ENCODE data around the gene SOD3. TPM values are rescaled to one million over a fixed set of nuclear protein-coding genes. Genes with fewer than 3 reads are reported as not detected.

Gene SOD3
- not detected in 2 replicates for total RNA-seq (2014; rRNA removed)
- polyA plus RNA-seq (2012) = 0.32 TPM

- peak; percentile 22 for DNase-seq (ENCODE audit: low read depth)
Measured at GRCh38 chr4:24794916-24795665, at the start of gene SOD3. TSS of gene SOD3 (plus strand) at chr4:24795573. CDS start at chr4:24799522, 3,949 bp downstream.

- DNase-seq (ENCODE audit: low read depth) = no peak
Measured at GRCh38 chr4:24747234-24747975, 48.0 kb upstream of the SOD3 start.

- DNase-seq (ENCODE audit: low read depth) = no peak
Measured at GRCh38 chr4:24748023-24748422, 47.4 kb upstream of the SOD3 start.

GRCh38 chr4:24748758-24749350 is 46.5 kb upstream of the SOD3 start:
- DNase-seq (ENCODE audit: low read depth) = no peak

- DNase-seq (ENCODE audit: low read depth) = no peak
Measured at GRCh38 chr4:24750106-24750505, 45.3 kb upstream of the SOD3 start.

- DNase-seq (ENCODE audit: low read depth) = no peak
Measured at GRCh38 chr4:24751926-24752539, 43.3 kb upstream of the SOD3 start.

- DNase-seq (ENCODE audit: low read depth) = no peak
Measured at GRCh38 chr4:24753519-24753918, 41.9 kb upstream of the SOD3 start.

- no peak for DNase-seq (ENCODE audit: low read depth)
Measured at GRCh38 chr4:24754571-24754970, 40.8 kb upstream of the SOD3 start.

GRCh38 chr4:24763631-24764297 is 31.6 kb upstream of the SOD3 start:
- DNase-seq (ENCODE audit: low read depth) = peak; percentile 24

- DNase-seq (ENCODE audit: low read depth) = no peak
Measured at GRCh38 chr4:24764345-24764744, 31.0 kb upstream of the SOD3 start.

- DNase-seq (ENCODE audit: low read depth) = no peak
Measured at GRCh38 chr4:24765376-24765988, 29.9 kb upstream of the SOD3 start.

- DNase-seq (ENCODE audit: low read depth) = no peak
Measured at GRCh38 chr4:24768006-24768405, 27.4 kb upstream of the SOD3 start.

- DNase-seq (ENCODE audit: low read depth) = no peak
Measured at GRCh38 chr4:24768604-24769003, 26.8 kb upstream of the SOD3 start.

GRCh38 chr4:24769571-24769970 is 25.8 kb upstream of the SOD3 start:
- DNase-seq (ENCODE audit: low read depth) = no peak

GRCh38 chr4:24770032-24770584 is 25.3 kb upstream of the SOD3 start:
- DNase-seq (ENCODE audit: low read depth) = peak; percentile 94

GRCh38 chr4:24770667-24771066 is 24.7 kb upstream of the SOD3 start:
- DNase-seq (ENCODE audit: low read depth) = no peak

- peak; percentile 66 for DNase-seq (ENCODE audit: low read depth)
Measured at GRCh38 chr4:24771241-24771640, 24.1 kb upstream of the SOD3 start.

- no peak for DNase-seq (ENCODE audit: low read depth)
Measured at GRCh38 chr4:24772061-24772705, 23.2 kb upstream of the SOD3 start.

GRCh38 chr4:24772952-24773351 is 22.4 kb upstream of the SOD3 start:
- no peak for DNase-seq (ENCODE audit: low read depth)

- DNase-seq (ENCODE audit: low read depth) = no peak
Measured at GRCh38 chr4:24774452-24774851, 20.9 kb upstream of the SOD3 start.

All from LHCN-M2 (cell line).